GM21528 (cell line): ENCODE data around the gene GPRC5B.

Source experiments
- ATAC-seq: cut with Tn5 transposase; IDR thresholded peaks from one replicate; pipeline ENCODE4 v1.9.1; 2021; ENCODE audit warnings: mild to moderate bottlenecking, moderate library complexity; ENCODE audit not compliant: unreplicated experiment, low FRiP score

GPRC5B gene

GRCh38 chr16:19898924-19899604 is 14.4 kb upstream of the GPRC5B start:
- no peak for ATAC-seq

GRCh38 chr16:19898166-19898565 is 13.5 kb upstream of the GPRC5B start:
- no peak for ATAC-seq

GRCh38 chr16:19896951-19897350 is 12.3 kb upstream of the GPRC5B start:
- ATAC-seq: no peak

GRCh38 chr16:19894586-19894985 is 9.9 kb upstream of the GPRC5B start:
- ATAC-seq: no peak

- no peak for ATAC-seq
Measured at GRCh38 chr16:19892902-19893301, 8.3 kb upstream of the GPRC5B start.

- no peak for ATAC-seq
Measured at GRCh38 chr16:19890901-19891300, 6.3 kb upstream of the GPRC5B start.

- no peak for ATAC-seq
Measured at GRCh38 chr16:19888834-19889233, 4.2 kb upstream of the GPRC5B start.

- ATAC-seq: no peak
Measured at GRCh38 chr16:19886073-19886941, 1.7 kb upstream of the GPRC5B start.

- ATAC-seq: no peak
Measured at GRCh38 chr16:19885451-19886072, 914 bp upstream of the GPRC5B start.

- no peak for ATAC-seq
Measured at GRCh38 chr16:19883966-19884485, 622 bp downstream of the GPRC5B start.

GRCh38 chr16:19883296-19883965 is 1.2 kb downstream of the GPRC5B start:
- no peak for ATAC-seq

GRCh38 chr16:19882646-19883045 is 2.0 kb downstream of the GPRC5B start:
- ATAC-seq: no peak

- no peak for ATAC-seq
Measured at GRCh38 chr16:19882186-19882585, 2.5 kb downstream of the GPRC5B start.

- no peak for ATAC-seq
Measured at GRCh38 chr16:19881783-19882182, 2.9 kb downstream of the GPRC5B start.

GRCh38 chr16:19881028-19881427 is 3.6 kb downstream of the GPRC5B start:
- ATAC-seq: no peak

- no peak for ATAC-seq
Measured at GRCh38 chr16:19879241-19879792, 5.3 kb downstream of the GPRC5B start.

GRCh38 chr16:19878757-19879156 is 5.9 kb downstream of the GPRC5B start:
- no peak for ATAC-seq

- no peak for ATAC-seq
Measured at GRCh38 chr16:19876501-19877059, 8.1 kb downstream of the GPRC5B start.

GRCh38 chr16:19875900-19876299 is 8.7 kb downstream of the GPRC5B start:
- no peak for ATAC-seq
